ENCODE results near the gene RBMXL3. TPM values are rescaled to one million over a fixed set of nuclear protein-coding genes. Genes with fewer than 3 reads are reported as not detected.

The RBMXL3 gene
- total and polyA plus RNA-seq, 12 donors: not detected

DNA sequence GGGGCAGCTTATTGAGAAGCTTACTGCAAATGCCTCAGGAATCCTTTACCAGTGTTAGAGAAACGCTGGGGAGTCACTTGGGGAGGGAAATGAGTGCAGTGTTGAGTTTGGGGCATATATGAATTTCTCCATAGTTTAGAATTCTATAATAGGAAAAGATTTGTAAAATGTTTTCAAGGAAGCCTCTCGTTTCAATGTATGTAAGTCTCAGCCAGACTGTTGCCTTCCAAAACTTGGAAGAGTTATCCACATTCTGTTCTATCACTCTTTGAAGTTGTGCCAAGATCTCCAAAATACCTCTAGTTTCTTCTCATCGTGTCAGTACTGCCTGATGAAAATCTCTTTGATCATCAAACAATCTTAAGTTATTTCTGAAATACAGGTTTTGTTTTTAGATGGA is 45.3 kb downstream of the RBMXL3 start:
- WGBS, 2 donors: 16% methylated on average over 3 of the region's 3 CpGs
- TF ChIP-seq, protein P1, sequence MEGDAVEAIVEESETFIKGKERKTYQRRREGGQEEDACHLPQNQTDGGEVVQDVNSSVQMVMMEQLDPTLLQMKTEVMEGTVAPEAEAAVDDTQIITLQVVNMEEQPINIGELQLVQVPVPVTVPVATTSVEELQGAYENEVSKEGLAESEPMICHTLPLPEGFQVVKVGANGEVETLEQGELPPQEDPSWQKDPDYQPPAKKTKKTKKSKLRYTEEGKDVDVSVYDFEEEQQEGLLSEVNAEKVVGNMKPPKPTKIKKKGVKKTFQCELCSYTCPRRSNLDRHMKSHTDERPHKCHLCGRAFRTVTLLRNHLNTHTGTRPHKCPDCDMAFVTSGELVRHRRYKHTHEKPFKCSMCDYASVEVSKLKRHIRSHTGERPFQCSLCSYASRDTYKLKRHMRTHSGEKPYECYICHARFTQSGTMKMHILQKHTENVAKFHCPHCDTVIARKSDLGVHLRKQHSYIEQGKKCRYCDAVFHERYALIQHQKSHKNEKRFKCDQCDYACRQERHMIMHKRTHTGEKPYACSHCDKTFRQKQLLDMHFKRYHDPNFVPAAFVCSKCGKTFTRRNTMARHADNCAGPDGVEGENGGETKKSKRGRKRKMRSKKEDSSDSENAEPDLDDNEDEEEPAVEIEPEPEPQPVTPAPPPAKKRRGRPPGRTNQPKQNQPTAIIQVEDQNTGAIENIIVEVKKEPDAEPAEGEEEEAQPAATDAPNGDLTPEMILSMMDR (IDR thresholded peaks at IDR 0.05): no peak
- Histone ChIP-seq H3K27ac (peak overlapping the region in 1 of 10 donors; percentile 64), H3K27me3 (peaks cover 0 to 80% (median 0%) of the 10 kb centered on the region in 7 donors), H3K4me3 (peak overlapping the region in 9 of 10 donors; percentile 41 to 65 (median 61)), H3K9me3 (no peaks in the 10 kb centered on the region), H3K4me1 (peaks cover 0 to 6% (median 0%) of the 10 kb centered on the region in 9 donors), H3K36me3 (no peaks in the 10 kb centered on the region)
- no peak for DNase-seq
- intact Hi-C loops (cut with DNase I): no loop called here
- no peak for ATAC-seq

DNA sequence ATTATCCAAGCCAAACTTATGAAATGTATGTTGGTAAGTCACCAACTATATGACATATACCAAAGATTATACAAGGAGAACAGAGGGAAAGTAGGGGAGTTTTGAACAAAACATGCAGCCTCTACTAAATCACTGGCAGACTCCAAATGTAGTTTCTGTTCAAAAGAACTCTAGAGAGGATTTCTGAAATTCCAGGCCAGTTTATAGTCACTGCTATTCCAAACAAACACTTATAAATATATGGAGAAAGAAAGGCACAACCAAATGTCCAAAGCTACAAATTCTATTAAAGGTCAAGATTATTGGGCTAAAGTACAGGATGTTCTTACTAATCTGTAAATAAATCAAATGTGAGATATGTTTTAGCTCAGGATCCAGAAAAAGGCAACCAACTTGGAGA is 47.4 kb downstream of the RBMXL3 start:
- no peaks in the 10 kb centered on the region for H3K36me3 ChIP-seq
- TF ChIP-seq, protein P1 (IDR thresholded peaks at IDR 0.05): no peak
- intact Hi-C loops (cut with DNase I): no loop called here
- ATAC-seq: no peak
- peaks cover 0 to 3% (median 0%) of the 10 kb centered on the region in 9 donors for H3K4me1 ChIP-seq
- no peak for DNase-seq
- H3K27me3 ChIP-seq: peaks cover 0 to 64% (median 0%) of the 10 kb centered on the region in 7 donors
- no peak overlapping the region for H3K4me3 ChIP-seq
- H3K27ac ChIP-seq: no peak overlapping the region
- no peaks in the 10 kb centered on the region for H3K9me3 ChIP-seq

DNA sequence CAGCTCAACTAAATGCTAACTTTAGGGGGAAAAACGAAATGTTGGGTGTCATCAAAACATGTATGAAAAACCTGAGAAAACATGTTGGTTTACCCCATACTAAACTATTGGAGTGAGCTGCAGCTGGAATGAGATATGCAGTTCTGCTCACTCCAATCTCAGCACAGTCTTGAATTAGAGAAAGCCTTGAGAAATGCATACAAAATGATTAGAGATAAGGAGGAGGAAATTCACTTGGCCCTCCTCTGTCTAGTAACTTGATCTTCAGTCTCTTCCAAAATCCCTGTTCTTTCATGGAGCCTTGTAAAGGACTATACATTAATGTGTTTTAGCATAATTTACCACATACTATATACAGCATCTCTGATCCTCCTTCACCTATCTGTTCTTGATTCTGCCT is 47.8 kb downstream of the RBMXL3 start:
- Histone ChIP-seq H3K9me3 (no peaks in the 10 kb centered on the region), H3K27ac (no peak overlapping the region), H3K27me3 (peaks cover 0 to 59% (median 0%) of the 10 kb centered on the region in 7 donors), H3K4me1 (no peaks in the 10 kb centered on the region), H3K4me3 (no peak overlapping the region), H3K36me3 (no peaks in the 10 kb centered on the region)
- TF ChIP-seq, protein P1 (IDR thresholded peaks at IDR 0.05): no peak
- ATAC-seq (no peak), DNase-seq (no peak)
- intact Hi-C loops (cut with DNase I): no loop called here
- 63 to 90% methylated on average over 1 of the region's 1 CpG for WGBS, 2 donors

Other genes starting within 250 kb of the RBMXL3 start
- gene IL13RA2, start 171.8 kb upstream of the RBMXL3 start, total RNA-seq: under 1 TPM in 2 of 10 donors, not detected in 8; 0.28 to 0.48 TPM
- under 1 TPM; 0.22 to 0.37 TPM for gene IL13RA2, start 171.8 kb upstream of the RBMXL3 start, polyA plus RNA-seq
- gene LRCH2, start 44.7 kb downstream of the RBMXL3 start, total RNA-seq: 1 to 10 TPM in 7 of 10 donors, under 1 TPM in 3; 0.82 to 1.9 (median 1.3) TPM
- 1 to 10 TPM in 1 of 2 donors, under 1 TPM in 1; 0.46 to 1.6 TPM for gene LRCH2, start 44.7 kb downstream of the RBMXL3 start, polyA plus RNA-seq
- not detected for gene LUZP4, start 100.3 kb downstream of the RBMXL3 start, total RNA-seq
- not detected for gene LUZP4, start 100.3 kb downstream of the RBMXL3 start, polyA plus RNA-seq